Hepatocyte (in vitro differentiated cells): ENCODE measurements around the gene IYD. TPM values are rescaled to one million over a fixed set of nuclear protein-coding genes. Genes with fewer than 3 reads are reported as not detected.

Experiments
- DNase-seq: peaks from one replicate; pipeline ENCODE4 v3.0.0-alpha.2; 2016; ENCODE audit warnings: low spot score
- H2AFZ ChIP-seq: fragments of 200-600 bp; sonication (generic); 2 replicates; pipeline ENCODE4 v1.6.0; 2016; ENCODE audit warnings: antibody characterized with exemption, mild to moderate bottlenecking
- H3K27ac ChIP-seq: fragments of 200-600 bp; sonication (generic); 2 replicates; pipeline ENCODE4 v1.5.1; 2016; ENCODE audit warnings: mild to moderate bottlenecking
- H3K27me3 ChIP-seq: fragments of 200-600 bp; sonication (generic); 2 replicates; pipeline ENCODE4 v1.6.1; 2016
- H3K36me3 ChIP-seq: fragments of 200-600 bp; sonication (generic); replicated peaks from 2 replicates; pipeline ENCODE4 v1.5.1; 2016; ENCODE audit warnings: low read depth; ENCODE audit not compliant: insufficient read depth
- H3K4me1 ChIP-seq: fragments of 200-600 bp; sonication (generic); 2 replicates; pipeline ENCODE4 v1.5.1; 2016; ENCODE audit warnings: mild to moderate bottlenecking, moderate library complexity; ENCODE audit not compliant: insufficient read depth
- H3K4me2 ChIP-seq: fragments of 200-600 bp; sonication (generic); 2 replicates; pipeline ENCODE4 v1.6.0; 2016
- H3K4me3 ChIP-seq: fragments of 200-600 bp; sonication (generic); 2 replicates; pipeline ENCODE4 v1.5.1; 2016; ENCODE audit warnings: mild to moderate bottlenecking
- H3K79me2 ChIP-seq: fragments of 200-600 bp; sonication (generic); 2 replicates; pipeline ENCODE4 v1.6.0; 2017; ENCODE audit warnings: mild to moderate bottlenecking
- H3K9me2 ChIP-seq: fragments of 200-600 bp; sonication (generic); replicated peaks from 2 replicates; pipeline ENCODE4 v1.6.0; 2017; ENCODE audit warnings: mild to moderate bottlenecking; ENCODE audit not compliant: insufficient read depth
- H3K9me3 ChIP-seq: fragments of 200-600 bp; sonication (generic); 2 replicates; pipeline ENCODE4 v1.5.1; 2016; ENCODE audit warnings: low read depth, mild to moderate bottlenecking
- H4K20me1 ChIP-seq: fragments of 200-600 bp; sonication (generic); 2 replicates; pipeline ENCODE4 v1.6.0; 2016; ENCODE audit warnings: mild to moderate bottlenecking; ENCODE audit not compliant: insufficient read depth, poor library complexity, severe bottlenecking
- CTCF ChIP-seq: fragments of 200-600 bp; sonication (generic); IDR thresholded peaks from 2 replicates; pipeline ENCODE4 v1.5.1; 2016; ENCODE audit warnings: antibody characterized with exemption, mild to moderate bottlenecking; ENCODE audit not compliant: poor library complexity
- EZH2 ChIP-seq: fragments of 200-600 bp; sonication (generic); IDR thresholded peaks from 2 replicates; pipeline ENCODE4 v1.6.1; 2016; ENCODE audit warnings: antibody characterized with exemption, mild to moderate bottlenecking, borderline replicate concordance
- EZH2phosphoT487 ChIP-seq: fragments of 200-600 bp; sonication (generic); IDR thresholded peaks from one replicate; pipeline ENCODE4 v1.6.1; 2018; ENCODE audit warnings: antibody characterized with exemption, mild to moderate bottlenecking, low read depth, moderate library complexity; ENCODE audit not compliant: unreplicated experiment, severe bottlenecking
- WGBS: methylation state at CpG from one replicate; pipeline ENCODE4 v1.1.6; 2016; ENCODE audit warnings: low lambda C conversion rate; ENCODE audit errors: missing lambda C conversion rate; 5-methylcytosine and 5-hydroxymethylcytosine counted together
- polyA plus RNA-seq: library from polyadenylated mRNA; unstranded; fragments of >200 nt; fragmentation: Nextera tagmentation; extraction: Ambion mirVana; gene quantifications from 2 replicates; pipeline ENCODE4 v1.2.1, GENCODE V29; 2016
- total RNA-seq: library from RNA; depleted of rRNA; stranded (reverse); fragments of >200 nt; gene quantifications from 2 replicates; pipeline ENCODE4 v1.2.3, GENCODE V29; 2014

The IYD gene
- total and polyA plus RNA-seq, 2 experiments from 2014 or later = 3.1 to 8.5 TPM

- H3K9me3 ChIP-seq = no peaks in the 10 kb centered on the region
- TF ChIP-seq CTCF = no peak
- no peak for TF ChIP-seq EZH2
- TF ChIP-seq EZH2phosphoT487 = no peak
- no peaks in the 10 kb centered on the region for H3K36me3 ChIP-seq
- H3K79me2 ChIP-seq = no peaks in the 10 kb centered on the region
- no peaks in the 10 kb centered on the region for H3K9me2 ChIP-seq
- no peak overlapping the region for H3K4me3 ChIP-seq
- H3K27ac ChIP-seq = no peak overlapping the region
- H3K4me1 ChIP-seq = no peaks in the 10 kb centered on the region
- no peak overlapping the region for H3K4me2 ChIP-seq
- H3K27me3 ChIP-seq = no peaks in the 10 kb centered on the region
- DNase-seq = no peak
- WGBS = 71% methylated on average over 8 of the region's 8 CpGs
- no peaks in the 10 kb centered on the region for H4K20me1 ChIP-seq
- no peak overlapping the region for H2AFZ ChIP-seq
Observed at GRCh38 chr6:150426198-150426597, 57.4 kb downstream of the IYD start.

GRCh38 chr6:150427037-150427602 is 58.3 kb downstream of the IYD start:
- H3K79me2 ChIP-seq = no peaks in the 10 kb centered on the region
- H2AFZ ChIP-seq = no peak overlapping the region
- no peak overlapping the region for H3K4me3 ChIP-seq
- DNase-seq = no peak
- no peak overlapping the region for H3K4me2 ChIP-seq
- no peaks in the 10 kb centered on the region for H3K27me3 ChIP-seq
- no peaks in the 10 kb centered on the region for H3K4me1 ChIP-seq
- no peak overlapping the region for H3K27ac ChIP-seq
- no peaks in the 10 kb centered on the region for H3K9me3 ChIP-seq
- TF ChIP-seq CTCF (no peak), EZH2phosphoT487 (no peak), EZH2 (no peak)
- WGBS = 91% methylated on average over 6 of the region's 6 CpGs
- no peaks in the 10 kb centered on the region for H3K9me2 ChIP-seq
- H3K36me3 ChIP-seq = no peaks in the 10 kb centered on the region
- no peaks in the 10 kb centered on the region for H4K20me1 ChIP-seq

GRCh38 chr6:150427843-150428242 is 59.0 kb downstream of the IYD start:
- WGBS = 69% methylated on average over 2 of the region's 2 CpGs
- no peaks in the 10 kb centered on the region for H3K79me2 ChIP-seq

More at GRCh38 chr6:150427843-150428242, 59.0 kb downstream of the IYD start:
- no peaks in the 10 kb centered on the region for H3K27me3 ChIP-seq
- no peak overlapping the region for H3K27ac ChIP-seq
- H3K4me3 ChIP-seq = no peak overlapping the region
- no peak overlapping the region for H2AFZ ChIP-seq
- H3K9me3 ChIP-seq = no peaks in the 10 kb centered on the region
- no peaks in the 10 kb centered on the region for H4K20me1 ChIP-seq
- no peaks in the 10 kb centered on the region for H3K9me2 ChIP-seq
- H3K36me3 ChIP-seq = no peaks in the 10 kb centered on the region
- H3K4me1 ChIP-seq = no peaks in the 10 kb centered on the region
- H3K4me2 ChIP-seq = no peak overlapping the region
- DNase-seq = no peak
- TF ChIP-seq EZH2 (no peak), EZH2phosphoT487 (no peak), CTCF (no peak)
